Thyroid gland (tissue), 4 donors: ENCODE data around the gene CRBN.

Source experiments
- POLR2A ChIP-seq, 2 donors: fragments of 450-650 bp; IDR thresholded peaks; one replicate each; pipeline ENCODE4 v1.6.1; 2017; ENCODE audit warnings: antibody characterized with exemption in 2 of 2, mild to moderate bottlenecking in 2 of 2, moderate library complexity in 1 of 2
- TF ChIP-seq, protein P1 (sequence below), 6 experiments: fragments of 200-600 bp in 3 of 6; fragments of 450-650 bp in 3 of 6; sonication (generic) in 3 of 6; IDR thresholded peaks; one replicate each; pipeline ENCODE4 v1.5.1; 2016 to 2019; ENCODE audit warnings: antibody characterized with exemption in 6 of 6, mild to moderate bottlenecking in 2 of 6, inconsistent platforms in 1 of 6, moderate library complexity in 1 of 6

GRCh38 chr3:3126477-3127431 lies 52.7 kb downstream of the CRBN start, which contains the start of gene TRNT1:
- TF ChIP-seq, protein P1, sequence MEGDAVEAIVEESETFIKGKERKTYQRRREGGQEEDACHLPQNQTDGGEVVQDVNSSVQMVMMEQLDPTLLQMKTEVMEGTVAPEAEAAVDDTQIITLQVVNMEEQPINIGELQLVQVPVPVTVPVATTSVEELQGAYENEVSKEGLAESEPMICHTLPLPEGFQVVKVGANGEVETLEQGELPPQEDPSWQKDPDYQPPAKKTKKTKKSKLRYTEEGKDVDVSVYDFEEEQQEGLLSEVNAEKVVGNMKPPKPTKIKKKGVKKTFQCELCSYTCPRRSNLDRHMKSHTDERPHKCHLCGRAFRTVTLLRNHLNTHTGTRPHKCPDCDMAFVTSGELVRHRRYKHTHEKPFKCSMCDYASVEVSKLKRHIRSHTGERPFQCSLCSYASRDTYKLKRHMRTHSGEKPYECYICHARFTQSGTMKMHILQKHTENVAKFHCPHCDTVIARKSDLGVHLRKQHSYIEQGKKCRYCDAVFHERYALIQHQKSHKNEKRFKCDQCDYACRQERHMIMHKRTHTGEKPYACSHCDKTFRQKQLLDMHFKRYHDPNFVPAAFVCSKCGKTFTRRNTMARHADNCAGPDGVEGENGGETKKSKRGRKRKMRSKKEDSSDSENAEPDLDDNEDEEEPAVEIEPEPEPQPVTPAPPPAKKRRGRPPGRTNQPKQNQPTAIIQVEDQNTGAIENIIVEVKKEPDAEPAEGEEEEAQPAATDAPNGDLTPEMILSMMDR (IDR thresholded peaks at IDR 0.05), result no peak
- TF ChIP-seq POLR2A (IDR thresholded peaks at IDR 0.05), result peak; percentile 55 to 89
